ENCODE results near the gene CSRP2.

DNA sequence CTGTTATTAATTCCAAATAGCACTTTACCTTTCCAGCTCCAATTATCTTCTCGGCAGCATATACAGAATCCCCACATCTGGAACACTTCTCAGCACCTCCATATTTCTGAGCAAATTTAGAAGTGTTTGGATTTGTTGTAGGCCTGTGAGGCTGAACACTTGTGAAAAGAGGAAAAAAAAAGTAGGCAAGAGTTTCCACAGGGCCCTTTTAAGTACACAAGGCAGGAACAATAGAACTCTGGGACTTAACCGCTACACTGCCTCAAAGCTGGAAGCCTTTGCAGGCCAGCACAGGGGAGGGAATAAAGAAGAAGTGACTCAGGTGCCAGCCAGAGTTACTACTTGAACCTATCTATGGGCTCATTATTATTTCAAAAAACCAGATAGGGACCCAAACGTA lies 18.6 kb downstream of the CSRP2 start:
- no peak for TF ChIP-seq CREB1 (CRISPR knock-in tag; IDR thresholded peaks at IDR 0.05)
- TF ChIP-seq, protein P1, sequence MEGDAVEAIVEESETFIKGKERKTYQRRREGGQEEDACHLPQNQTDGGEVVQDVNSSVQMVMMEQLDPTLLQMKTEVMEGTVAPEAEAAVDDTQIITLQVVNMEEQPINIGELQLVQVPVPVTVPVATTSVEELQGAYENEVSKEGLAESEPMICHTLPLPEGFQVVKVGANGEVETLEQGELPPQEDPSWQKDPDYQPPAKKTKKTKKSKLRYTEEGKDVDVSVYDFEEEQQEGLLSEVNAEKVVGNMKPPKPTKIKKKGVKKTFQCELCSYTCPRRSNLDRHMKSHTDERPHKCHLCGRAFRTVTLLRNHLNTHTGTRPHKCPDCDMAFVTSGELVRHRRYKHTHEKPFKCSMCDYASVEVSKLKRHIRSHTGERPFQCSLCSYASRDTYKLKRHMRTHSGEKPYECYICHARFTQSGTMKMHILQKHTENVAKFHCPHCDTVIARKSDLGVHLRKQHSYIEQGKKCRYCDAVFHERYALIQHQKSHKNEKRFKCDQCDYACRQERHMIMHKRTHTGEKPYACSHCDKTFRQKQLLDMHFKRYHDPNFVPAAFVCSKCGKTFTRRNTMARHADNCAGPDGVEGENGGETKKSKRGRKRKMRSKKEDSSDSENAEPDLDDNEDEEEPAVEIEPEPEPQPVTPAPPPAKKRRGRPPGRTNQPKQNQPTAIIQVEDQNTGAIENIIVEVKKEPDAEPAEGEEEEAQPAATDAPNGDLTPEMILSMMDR (IDR thresholded peaks at IDR 0.05): no peak
- no peak for TF ChIP-seq TCF7 (CRISPR knock-in tag; IDR thresholded peaks at IDR 0.05; ENCODE audit: low read depth)
- no peak for TF ChIP-seq NR2C2 (CRISPR knock-in tag; IDR thresholded peaks at IDR 0.05)
- TF ChIP-seq FOXK1 (CRISPR knock-in tag; IDR thresholded peaks at IDR 0.05): no peak
- no peak for TF ChIP-seq KAT7 (CRISPR knock-in tag; IDR thresholded peaks at IDR 0.05; ENCODE audit: borderline replicate concordance)
- no peak for TF ChIP-seq SMAD4 (CRISPR knock-in tag; IDR thresholded peaks at IDR 0.05)
- no peak for TF ChIP-seq JUN (CRISPR knock-in tag; IDR thresholded peaks at IDR 0.05)
- TF ChIP-seq MYBL2 (CRISPR knock-in tag; IDR thresholded peaks at IDR 0.05): no peak
- TF ChIP-seq, protein P2, sequence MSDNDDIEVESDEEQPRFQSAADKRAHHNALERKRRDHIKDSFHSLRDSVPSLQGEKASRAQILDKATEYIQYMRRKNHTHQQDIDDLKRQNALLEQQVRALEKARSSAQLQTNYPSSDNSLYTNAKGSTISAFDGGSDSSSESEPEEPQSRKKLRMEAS (CRISPR knock-in tag; IDR thresholded peaks at IDR 0.05): no peak
- TF ChIP-seq NR1H2 (CRISPR knock-in tag; IDR thresholded peaks at IDR 0.05): no peak
- TF ChIP-seq GABPB1 (CRISPR knock-in tag; IDR thresholded peaks at IDR 0.05): no peak

Measured in WTC11 (cell line).